GM19397 (cell line): Measurements from ENCODE around the gene CEMP1.

Experiments
- ATAC-seq: cut with Tn5 transposase; IDR thresholded peaks from one replicate; pipeline ENCODE4 v1.9.1; 2021; ENCODE audit warnings: mild to moderate bottlenecking, moderate library complexity; ENCODE audit not compliant: unreplicated experiment

The CEMP1 gene

DNA sequence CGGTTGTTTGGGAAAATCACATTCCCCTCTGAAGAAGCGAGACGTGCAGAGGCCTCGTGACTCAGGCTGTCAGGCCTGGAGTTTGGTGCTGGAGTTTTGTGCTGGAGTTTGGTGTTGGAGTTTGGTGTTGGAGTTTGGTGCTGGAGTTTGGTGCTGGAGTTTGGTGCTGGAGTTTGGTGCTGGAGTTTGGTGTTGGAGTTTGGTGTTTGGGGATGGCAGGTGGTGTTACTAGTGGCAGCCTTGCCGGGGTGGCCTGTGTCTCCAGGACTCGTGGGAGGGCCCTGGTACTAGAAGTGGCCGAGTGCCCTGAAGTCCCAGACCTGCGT is 43.7 kb downstream of the CEMP1 start:
- no peak for ATAC-seq

DNA sequence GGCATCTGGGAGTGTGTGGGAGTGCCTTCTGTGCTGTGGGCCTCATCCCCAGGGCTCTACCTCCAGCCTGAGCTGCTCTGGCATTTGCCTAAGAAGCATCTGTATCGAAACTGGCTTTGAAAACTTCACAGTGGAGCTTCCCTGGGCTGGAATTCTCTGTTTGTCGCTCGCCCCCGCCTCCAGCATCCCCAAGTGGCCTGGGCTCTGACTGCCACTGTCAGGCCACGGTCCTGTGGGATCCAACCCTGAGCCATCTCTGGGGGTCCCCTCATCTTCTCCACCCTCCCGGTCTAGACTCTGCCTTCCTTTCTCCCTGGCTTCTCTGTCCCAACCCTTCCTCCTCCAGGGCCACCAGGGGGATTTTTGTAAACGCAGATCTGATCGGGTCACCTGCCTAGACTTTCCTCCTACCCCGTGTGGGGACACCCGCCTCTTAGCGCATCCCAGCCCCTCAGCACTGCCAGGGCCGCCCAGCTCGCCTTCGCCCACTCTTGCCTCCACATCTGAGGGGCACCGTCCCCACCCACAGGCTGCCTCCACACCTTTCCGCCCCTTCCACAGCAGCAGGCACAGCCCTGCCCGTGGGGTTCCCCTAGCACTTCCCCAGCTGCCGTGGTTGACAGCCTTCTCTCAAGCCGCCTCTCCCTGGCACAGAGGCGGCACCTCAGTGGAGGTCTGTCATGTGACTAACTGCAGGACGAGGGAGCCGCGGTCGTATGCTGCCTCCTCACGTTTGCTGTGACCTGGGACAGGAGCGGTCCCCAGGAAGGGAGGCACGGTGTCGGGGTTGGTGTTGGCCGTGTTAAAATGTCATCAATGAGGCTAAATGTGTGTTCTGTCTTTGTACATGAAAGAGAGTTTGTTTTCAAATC is 44.3 kb downstream of the CEMP1 start:
- peak; percentile 73 for ATAC-seq

DNA sequence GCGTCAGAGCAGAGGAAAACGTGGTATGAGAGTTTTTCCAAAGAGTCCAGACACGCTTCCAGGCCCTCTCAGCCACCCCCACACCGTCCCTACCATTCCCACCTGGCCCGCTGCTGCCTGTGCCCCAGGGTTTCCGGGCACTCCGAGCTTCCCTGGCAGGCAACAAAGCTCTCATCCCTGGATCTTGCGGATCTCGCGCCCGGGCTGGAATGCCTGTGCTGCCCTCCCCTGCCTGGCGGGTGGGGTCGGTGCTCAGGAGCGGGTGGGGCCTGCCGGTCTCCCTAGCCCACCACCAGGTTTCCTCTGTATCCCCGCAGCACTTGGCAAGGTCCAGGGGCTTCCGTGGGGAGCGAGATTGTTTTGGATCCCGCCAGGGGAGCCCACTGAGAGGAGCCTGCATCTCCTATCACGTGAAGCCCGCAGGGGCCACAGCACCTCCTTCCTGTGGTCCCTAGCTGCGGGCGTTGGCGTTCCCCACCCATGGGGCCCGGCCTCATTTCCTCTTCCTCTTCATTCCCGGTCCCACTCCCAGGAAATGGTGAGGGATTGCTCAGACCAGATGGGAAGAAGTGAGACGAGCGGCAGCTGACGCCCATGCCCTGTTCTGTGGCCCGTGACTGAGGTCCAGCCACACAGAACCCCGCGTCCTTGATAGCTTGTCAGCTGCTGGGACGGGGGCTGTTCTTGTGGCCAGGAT is 45.2 kb downstream of the CEMP1 start:
- ATAC-seq, result no peak

DNA sequence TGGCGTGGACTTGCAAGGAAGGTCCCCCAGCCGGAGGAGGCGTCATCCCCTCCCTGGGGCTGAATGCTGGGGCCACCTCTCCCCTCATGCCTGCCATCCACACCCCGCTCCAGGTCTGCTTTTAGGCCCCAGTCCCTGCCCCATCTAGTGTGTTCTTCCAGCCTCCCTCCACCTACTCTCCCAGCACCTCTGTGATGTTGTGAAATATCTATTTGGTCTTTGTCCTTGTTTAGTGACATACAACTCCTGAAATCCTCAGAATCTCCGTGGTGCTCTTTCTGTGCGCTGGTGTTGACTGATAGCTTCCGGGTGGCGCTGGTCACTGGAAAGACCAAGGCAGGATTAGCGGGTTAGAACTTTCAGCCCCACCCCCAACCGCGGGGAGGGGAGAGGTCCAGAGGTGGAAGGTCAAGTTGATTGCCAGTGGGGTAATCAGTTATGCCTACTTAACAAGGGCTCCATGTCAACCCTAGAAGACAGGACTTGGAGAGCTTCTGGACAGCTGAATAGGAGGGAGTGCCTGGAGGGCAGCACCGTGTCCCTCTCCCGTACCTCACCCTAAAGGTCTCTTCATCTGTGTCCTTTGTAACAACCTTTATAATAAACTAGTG is 46.2 kb downstream of the CEMP1 start:
- no peak for ATAC-seq

DNA sequence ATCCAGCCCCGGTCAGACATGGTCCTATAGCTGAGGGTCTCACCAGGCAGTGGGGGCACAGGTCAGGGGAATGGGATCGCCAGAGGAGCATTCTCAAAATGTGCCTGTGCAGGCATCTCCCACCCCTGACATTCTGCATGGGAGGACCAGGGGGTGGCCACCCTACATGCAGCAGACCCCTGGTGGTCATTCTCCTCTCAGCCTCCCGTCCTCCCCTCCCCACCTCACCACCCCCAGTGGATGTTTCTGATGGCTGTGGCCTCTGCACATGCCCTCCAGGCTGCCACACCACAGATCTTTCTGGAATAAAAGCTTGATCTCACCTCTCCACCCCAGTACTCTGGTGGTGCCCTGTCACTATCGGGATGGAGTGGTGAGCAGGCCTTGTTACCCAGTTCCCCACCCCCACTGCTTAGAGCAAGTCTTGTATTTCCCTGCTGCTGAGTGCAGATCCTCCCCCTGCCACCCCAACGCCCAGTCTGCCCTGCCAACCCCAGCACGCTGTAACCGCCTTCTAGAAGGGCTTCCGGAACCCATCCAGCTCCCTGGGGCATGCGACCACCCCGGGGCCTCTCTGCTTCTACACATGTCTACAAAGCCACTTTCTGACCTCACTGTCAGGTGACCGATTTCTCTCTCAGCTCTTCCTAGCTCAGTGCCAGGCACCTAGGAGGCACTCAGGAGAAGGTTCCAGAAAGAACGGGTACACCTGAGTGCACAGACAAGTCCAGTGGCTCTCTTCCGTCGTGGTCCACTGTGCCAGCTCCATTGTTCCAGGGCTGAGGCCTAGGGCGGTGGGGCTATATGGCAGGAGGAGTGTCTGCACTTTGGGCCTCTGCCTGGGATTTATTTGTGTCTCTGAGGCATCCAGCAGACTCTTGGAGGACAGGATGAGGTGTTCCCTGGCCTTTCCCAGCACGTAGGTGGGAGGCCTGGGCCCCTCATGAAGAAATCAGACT is 47.0 kb downstream of the CEMP1 start:
- ATAC-seq, result no peak

DNA sequence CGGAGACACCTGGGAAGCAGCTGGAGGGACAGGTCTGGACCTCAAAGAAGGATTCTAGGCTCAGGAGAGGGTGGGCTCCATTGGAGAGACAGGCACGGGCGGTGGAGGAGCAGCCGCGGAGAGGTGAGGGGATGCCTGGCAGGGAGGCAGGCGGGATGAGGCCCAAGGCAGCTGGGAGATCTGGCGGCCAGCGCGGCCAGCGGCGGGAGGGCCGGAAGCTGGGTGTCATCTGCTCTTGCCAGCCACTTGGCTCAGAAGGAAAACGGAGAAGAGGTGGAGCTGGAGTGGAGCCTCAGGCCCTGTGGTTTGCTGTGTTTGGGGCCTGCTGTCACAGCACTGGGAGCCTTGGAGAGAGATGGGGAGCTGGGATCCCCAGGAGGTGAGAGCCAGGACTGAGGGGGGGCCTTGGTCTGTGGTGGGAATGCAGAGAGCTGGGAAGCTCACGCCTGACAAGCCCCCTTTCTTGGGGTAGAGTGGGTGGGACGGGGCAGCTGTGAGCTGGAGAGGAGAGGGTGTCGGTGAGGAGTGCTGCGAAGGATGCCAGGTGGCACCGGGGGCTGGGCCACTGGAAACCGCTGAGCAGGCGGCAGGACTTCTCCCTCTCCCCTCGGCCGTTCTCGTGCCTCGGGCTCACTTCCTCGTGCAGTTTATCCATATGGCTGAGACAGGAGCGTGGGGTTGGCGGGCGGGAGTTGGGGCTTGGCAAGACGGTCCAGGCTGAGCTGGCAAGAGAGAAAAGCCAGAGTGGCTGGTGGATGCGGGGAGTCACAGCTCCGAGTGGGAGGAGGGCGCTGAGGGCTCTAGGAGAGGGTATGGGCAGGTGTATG is 48.3 kb downstream of the CEMP1 start:
- ATAC-seq, result no peak

DNA sequence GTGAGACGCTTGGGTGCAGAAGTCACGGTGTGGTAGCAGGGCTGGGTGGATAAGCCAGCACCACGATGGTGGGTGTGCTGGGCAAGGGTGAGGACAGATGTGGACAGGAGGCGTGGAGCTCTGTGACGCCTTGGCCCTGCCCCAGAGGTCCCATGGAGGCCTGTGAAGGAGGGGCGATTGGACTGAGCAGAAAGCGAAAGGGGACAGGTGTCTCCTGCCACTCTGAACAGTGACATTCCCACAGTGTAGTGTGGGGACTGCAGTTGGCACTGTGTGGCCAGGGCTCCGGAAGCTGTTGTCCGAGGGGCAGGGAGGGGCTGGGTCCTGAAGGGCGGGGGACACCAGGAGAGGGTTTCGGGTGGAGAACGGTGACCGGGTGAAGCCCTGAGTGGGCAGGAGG is 49.0 kb downstream of the CEMP1 start:
- no peak for ATAC-seq

DNA sequence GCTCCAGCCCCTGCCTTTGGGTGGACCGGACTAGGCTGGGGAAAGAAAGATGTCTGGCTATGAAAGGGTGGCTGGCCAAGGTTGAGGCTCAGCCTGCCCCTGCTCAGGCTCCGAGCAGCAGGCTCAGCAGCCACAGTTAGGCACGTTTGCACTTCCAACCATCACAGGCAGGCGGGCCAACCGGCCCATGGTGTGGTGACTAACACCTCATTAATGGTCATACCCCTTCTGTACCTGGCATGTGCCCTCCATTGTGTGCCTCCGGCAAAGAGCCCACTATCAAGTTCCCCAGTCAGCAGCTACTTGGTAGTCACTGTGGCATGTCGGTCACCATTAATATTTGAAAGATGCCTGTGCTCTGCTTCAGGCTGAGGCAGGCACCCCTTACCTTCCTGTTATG is 49.5 kb downstream of the CEMP1 start:
- ATAC-seq, result no peak

DNA sequence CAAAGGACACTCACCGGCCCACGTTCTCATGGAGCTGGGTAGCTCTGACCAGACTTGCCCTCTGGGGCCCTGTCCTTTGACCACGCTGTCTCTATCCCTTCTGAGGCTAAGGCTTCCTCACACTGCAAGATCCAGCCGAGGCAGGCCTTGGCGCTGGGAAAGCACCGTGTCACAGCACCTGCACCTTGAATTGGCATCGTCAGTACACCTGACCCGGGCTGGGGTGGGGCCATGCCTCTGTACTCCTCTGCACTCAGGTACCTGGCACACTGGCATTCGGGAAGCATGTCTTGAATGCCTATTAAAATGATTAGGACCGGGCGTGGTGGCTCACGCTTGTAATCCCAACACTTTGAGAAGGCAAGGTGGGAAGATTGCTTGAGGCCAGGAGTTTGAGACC is 50.3 kb downstream of the CEMP1 start:
- ATAC-seq, result no peak
